Osteoblast (primary cell): ENCODE measurements around the gene CDK5RAP2. TPM values are rescaled to one million over a fixed set of nuclear protein-coding genes. Genes with fewer than 3 reads are reported as not detected.

Experiments used
- DNase-seq: peaks from one replicate; pipeline ENCODE4 v3.0.0; 2011; ENCODE audit warnings: low spot score, mixed read lengths; ENCODE audit not compliant: insufficient read length; ENCODE audit errors: missing footprints
- H2AFZ ChIP-seq: 2 replicates; pipeline ENCODE4 v1.6.0; 2011; ENCODE audit warnings: mild to moderate bottlenecking, low read length
- H3K27ac ChIP-seq: 2 replicates; pipeline ENCODE4 v1.5.1; 2011; ENCODE audit warnings: mild to moderate bottlenecking, low read depth, low read length, moderate library complexity
- H3K27me3 ChIP-seq: 2 replicates; pipeline ENCODE4 v1.6.0; 2012; ENCODE audit warnings: mild to moderate bottlenecking, control low read depth, inconsistent platforms, low read length, moderate library complexity; ENCODE audit not compliant: insufficient read depth
- H3K36me3 ChIP-seq: 2 replicates; pipeline ENCODE4 v1.5.1; 2011; ENCODE audit warnings: mild to moderate bottlenecking, low read length, control low read depth, moderate library complexity; ENCODE audit not compliant: insufficient read depth
- H3K4me1 ChIP-seq: 2 replicates; pipeline ENCODE4 v1.5.1; 2011; ENCODE audit warnings: mild to moderate bottlenecking, low read length, control low read depth, moderate library complexity; ENCODE audit not compliant: insufficient read depth
- H3K4me2 ChIP-seq: 2 replicates; pipeline ENCODE4 v1.6.0; 2011; ENCODE audit warnings: mild to moderate bottlenecking, low read length; ENCODE audit not compliant: insufficient read depth
- H3K4me3 ChIP-seq: fragments of 200-600 bp; sonication (generic); 3 replicates; pipeline ENCODE4 v1.5.1; 2012; ENCODE audit warnings: mild to moderate bottlenecking, low read length, inconsistent platforms; ENCODE audit not compliant: insufficient read depth
- H3K79me2 ChIP-seq: 2 replicates; pipeline ENCODE4 v1.6.0; 2012; ENCODE audit warnings: mild to moderate bottlenecking, low read length, control low read depth, inconsistent platforms; ENCODE audit not compliant: insufficient read depth
- H3K9me3 ChIP-seq: 2 replicates; pipeline ENCODE4 v1.5.1; 2011; ENCODE audit warnings: low read depth, low read length, control low read depth
- H4K20me1 ChIP-seq: 2 replicates; pipeline ENCODE4 v1.6.0; 2012; ENCODE audit warnings: mild to moderate bottlenecking, low read length, control low read depth; ENCODE audit not compliant: insufficient read depth
- total RNA-seq: library from RNA; depleted of rRNA; stranded (reverse); fragments of >200 nt; gene quantifications from 2 replicates; pipeline ENCODE4 v1.2.3, GENCODE V29; 2012
- TF ChIP-seq, protein P1 (sequence below): IDR thresholded peaks from 2 replicates; pipeline ENCODE4 v1.5.1; 2011; ENCODE audit warnings: mild to moderate bottlenecking, low read depth, low read length, moderate library complexity; ENCODE audit errors: extremely low read depth

The CDK5RAP2 gene
- total RNA-seq, 1 donor, result 59.7 TPM

DNA sequence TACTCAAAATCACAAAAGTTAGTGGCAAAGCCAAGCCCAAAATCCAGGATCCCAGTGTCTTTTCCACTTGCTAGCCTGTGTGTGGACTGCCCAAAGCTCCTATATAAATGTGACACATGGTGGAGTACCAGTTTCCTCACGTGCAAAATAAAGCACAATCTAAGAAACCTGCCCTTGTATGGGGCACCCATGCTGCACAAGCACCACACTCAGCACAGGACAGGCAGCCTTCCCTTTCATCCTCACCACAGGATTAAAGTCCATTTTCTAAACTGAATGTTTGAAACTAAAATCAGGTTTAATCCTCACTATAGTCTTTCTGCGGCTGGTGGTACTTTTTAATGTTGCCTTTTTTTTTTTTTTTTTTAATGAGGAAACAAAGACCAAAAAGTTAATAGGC is 5.5 kb downstream of the CDK5RAP2 start:
- no peak overlapping the region for H3K27ac ChIP-seq
- no peak overlapping the region for H3K4me3 ChIP-seq
- H2AFZ ChIP-seq, result no peak overlapping the region
- no peak overlapping the region for H3K4me2 ChIP-seq
- H3K4me1 ChIP-seq, result peaks cover 22% of the 10 kb centered on the region
- H3K9me3 ChIP-seq, result no peaks in the 10 kb centered on the region
- H3K27me3 ChIP-seq, result no peaks in the 10 kb centered on the region
- TF ChIP-seq, protein P1, sequence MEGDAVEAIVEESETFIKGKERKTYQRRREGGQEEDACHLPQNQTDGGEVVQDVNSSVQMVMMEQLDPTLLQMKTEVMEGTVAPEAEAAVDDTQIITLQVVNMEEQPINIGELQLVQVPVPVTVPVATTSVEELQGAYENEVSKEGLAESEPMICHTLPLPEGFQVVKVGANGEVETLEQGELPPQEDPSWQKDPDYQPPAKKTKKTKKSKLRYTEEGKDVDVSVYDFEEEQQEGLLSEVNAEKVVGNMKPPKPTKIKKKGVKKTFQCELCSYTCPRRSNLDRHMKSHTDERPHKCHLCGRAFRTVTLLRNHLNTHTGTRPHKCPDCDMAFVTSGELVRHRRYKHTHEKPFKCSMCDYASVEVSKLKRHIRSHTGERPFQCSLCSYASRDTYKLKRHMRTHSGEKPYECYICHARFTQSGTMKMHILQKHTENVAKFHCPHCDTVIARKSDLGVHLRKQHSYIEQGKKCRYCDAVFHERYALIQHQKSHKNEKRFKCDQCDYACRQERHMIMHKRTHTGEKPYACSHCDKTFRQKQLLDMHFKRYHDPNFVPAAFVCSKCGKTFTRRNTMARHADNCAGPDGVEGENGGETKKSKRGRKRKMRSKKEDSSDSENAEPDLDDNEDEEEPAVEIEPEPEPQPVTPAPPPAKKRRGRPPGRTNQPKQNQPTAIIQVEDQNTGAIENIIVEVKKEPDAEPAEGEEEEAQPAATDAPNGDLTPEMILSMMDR, result no peak
- H4K20me1 ChIP-seq, result no peaks in the 10 kb centered on the region
- H3K79me2 ChIP-seq, result peaks cover 70% of the 10 kb centered on the region
- no peak for DNase-seq
- H3K36me3 ChIP-seq, result peaks cover 14% of the 10 kb centered on the region

DNA sequence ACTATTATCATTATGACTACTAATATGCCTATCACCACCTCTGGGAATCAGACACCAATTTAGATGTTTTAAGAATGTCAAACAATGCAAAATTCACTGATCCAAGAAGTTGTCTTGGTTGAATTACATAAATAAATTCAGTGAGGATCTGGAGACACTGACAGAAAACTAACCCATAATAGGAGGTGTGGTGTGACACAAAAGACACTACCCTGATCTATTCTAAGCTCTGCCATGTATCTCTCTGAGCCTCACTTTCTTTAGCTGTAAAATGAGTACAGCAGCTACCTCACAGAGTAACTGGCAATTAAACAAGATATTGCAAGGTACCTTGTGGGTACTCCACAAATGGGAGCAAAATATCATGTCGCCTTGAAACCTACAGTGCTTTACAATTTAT is 7.5 kb downstream of the CDK5RAP2 start:
- Histone ChIP-seq H3K4me1 (peaks cover 15% of the 10 kb centered on the region), H3K27ac (peak overlapping the region; percentile 62), H3K27me3 (no peaks in the 10 kb centered on the region), H4K20me1 (no peaks in the 10 kb centered on the region), H3K79me2 (peaks cover 50% of the 10 kb centered on the region), H3K36me3 (peaks cover 33% of the 10 kb centered on the region), H3K4me3 (no peak overlapping the region), H3K9me3 (no peaks in the 10 kb centered on the region), H2AFZ (no peak overlapping the region), H3K4me2 (no peak overlapping the region)
- TF ChIP-seq, protein P1, result no peak
- DNase-seq, result no peak

DNA sequence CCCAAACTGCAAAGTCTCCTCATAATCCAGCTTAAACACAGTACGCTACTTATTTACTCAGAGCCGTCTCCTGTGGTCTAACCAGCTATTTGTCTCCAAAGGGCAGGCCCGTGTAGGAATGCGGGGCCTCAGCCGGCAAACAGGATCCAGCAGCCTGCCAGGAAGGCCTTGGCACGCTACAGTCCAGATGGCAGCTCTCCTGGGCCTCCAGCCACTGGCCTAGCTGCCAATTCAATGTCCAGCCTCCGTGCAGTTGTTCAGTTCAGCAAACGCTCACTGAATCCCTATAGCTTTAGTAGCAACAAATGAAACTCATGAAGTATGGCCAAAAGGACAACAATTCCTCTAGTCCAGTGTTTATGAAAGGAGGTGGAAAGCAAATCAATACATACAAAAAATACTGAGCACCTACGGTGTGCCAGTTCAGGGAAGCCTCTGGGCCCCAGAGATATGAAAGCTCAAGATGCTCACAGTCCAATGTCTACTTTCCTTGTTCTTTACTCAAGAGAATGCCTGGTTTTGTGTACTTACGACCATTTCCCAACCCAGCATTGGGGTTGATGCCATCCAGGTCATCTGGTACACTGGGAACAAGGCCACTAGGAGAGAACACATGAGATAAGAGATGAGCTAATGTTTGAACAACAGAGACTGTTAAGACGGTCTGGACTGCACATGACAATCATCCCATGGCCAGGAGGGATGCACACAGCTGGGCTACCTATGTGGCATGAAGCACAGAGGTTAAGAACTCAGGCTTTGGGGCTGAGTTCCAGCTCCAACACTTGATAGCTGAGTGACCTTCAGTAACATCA is 8.3 kb downstream of the CDK5RAP2 start:
- DNase-seq, result peak; percentile 93
- H3K27me3 ChIP-seq, result no peaks in the 10 kb centered on the region
- H4K20me1 ChIP-seq, result no peaks in the 10 kb centered on the region
- peak overlapping the region; percentile 29 for H3K4me2 ChIP-seq
- peaks cover 41% of the 10 kb centered on the region for H3K79me2 ChIP-seq
- H3K36me3 ChIP-seq, result peaks cover 33% of the 10 kb centered on the region
- peaks cover 15% of the 10 kb centered on the region for H3K4me1 ChIP-seq
- H3K27ac ChIP-seq, result peak overlapping the region; percentile 62
- TF ChIP-seq, protein P1, result no peak
- peak overlapping the region; percentile 6 for H2AFZ ChIP-seq
- H3K9me3 ChIP-seq, result no peaks in the 10 kb centered on the region
- no peak overlapping the region for H3K4me3 ChIP-seq

DNA sequence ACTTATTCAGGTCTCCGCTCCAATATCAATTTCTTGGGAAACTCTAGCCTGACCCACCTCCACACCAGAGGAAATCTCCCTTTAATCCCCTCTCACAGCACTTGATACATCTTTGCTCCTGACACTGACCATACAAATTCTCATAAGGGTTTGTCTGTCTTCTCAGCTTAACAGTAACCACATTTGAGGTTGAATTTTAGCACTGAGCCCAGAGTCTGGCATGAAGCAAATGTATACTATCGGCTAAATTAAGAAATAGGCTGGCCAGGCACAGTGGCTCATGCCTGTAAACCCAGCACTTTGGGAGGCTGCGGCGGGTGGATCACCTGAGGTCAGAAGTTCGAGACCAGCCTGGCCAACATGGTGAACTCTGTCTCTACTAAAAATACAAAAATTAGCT is 9.7 kb downstream of the CDK5RAP2 start:
- H3K9me3 ChIP-seq, result no peaks in the 10 kb centered on the region
- H3K36me3 ChIP-seq, result peaks cover 33% of the 10 kb centered on the region
- H3K4me3 ChIP-seq, result no peak overlapping the region
- DNase-seq, result no peak
- H3K4me2 ChIP-seq, result no peak overlapping the region
- H3K79me2 ChIP-seq, result peaks cover 39% of the 10 kb centered on the region
- no peak overlapping the region for H3K27ac ChIP-seq
- H4K20me1 ChIP-seq, result no peaks in the 10 kb centered on the region
- H3K4me1 ChIP-seq, result peaks cover 15% of the 10 kb centered on the region
- no peak overlapping the region for H2AFZ ChIP-seq
- TF ChIP-seq, protein P1, result no peak
- H3K27me3 ChIP-seq, result no peaks in the 10 kb centered on the region
